Measurements from ENCODE around the gene HIP1.

HIP1 gene

DNA sequence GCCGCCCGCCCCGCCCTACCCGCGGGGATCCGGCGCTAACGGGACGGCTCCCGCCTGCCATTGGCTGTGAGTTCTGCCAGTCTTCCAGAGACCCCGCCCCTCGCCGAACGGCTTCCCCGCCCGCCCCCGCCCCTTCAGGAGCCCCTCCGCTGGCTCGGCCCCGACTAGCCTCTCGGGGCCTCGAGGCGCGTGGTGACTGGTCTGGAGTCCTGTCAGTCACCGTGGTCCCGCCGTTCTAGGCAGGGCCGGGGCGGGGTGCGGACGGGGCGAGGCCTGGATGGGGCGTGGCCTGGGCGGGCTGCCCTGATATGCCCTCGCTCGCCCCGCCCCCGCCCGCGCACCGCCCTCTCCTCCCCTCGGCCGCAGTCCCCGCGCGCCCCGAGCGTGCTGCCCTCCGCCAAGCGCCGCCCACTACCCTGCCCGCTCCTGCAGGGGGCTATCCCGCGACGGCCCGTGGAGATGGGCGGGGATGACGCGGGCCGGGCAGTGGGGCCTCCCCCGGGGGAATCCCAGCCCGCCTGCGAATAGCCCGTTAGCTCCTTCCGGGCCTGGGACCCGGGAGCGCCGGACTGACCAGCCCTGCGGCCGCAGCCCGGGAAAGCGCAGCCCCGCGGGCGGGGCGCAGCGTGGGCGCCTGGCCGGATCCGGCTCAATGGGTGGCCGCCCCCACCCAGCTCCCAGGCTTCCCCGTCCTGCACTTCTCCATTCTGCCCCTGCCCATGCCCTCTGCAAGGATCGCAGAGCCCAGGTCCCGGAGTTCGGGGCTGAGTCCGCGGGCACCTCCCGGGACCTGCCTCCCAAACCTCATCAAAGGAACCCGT, 444 bp upstream of the HIP1 start:
- TF ChIP-seq GATA2 (IDR thresholded peaks at IDR 0.05; ENCODE audit: low read depth, low read length) (no peak), GATA3 (IDR thresholded peaks at IDR 0.05; ENCODE audit: low read depth, low read length) (no peak)

DNA sequence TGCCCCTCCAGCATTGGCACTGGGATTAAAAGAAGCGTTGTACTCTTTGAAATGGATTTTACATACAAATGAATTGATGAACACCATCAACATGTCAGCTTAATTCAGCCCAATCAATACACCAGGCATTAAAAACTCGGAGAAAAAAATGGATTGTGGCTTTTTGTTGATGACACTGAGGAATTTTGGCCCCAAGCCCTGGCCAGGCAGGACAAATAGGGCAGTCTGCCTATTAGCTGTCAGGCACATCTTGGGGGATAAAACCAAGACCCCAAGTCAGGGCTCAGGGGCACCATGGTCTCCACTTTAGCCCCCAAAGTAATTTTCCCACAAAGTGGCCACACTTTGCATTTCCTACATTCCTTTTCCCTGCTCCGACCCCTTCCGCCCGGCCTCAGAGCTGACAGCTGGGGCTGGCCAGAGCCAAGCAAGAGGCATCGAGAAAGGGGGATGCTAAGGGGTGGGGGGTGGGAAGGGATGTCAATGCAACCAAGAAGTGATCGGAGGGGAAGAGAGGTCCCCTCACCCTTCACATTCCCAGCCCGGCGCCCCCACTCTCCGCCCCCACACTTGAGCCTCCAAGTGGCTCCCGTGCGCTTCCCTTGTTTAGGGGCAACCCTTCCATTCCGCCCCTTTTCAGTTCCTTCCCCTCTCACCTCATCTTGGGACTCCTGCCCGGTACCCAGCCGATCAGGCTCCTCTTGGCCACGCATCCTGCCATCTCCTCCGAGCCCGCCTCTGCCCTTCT, 711 bp downstream of the HIP1 start:
- TF ChIP-seq GATA3 (IDR thresholded peaks at IDR 0.05; ENCODE audit: low read depth, low read length) (no peak), GATA2 (IDR thresholded peaks at IDR 0.05; ENCODE audit: low read depth, low read length) (no peak)

DNA sequence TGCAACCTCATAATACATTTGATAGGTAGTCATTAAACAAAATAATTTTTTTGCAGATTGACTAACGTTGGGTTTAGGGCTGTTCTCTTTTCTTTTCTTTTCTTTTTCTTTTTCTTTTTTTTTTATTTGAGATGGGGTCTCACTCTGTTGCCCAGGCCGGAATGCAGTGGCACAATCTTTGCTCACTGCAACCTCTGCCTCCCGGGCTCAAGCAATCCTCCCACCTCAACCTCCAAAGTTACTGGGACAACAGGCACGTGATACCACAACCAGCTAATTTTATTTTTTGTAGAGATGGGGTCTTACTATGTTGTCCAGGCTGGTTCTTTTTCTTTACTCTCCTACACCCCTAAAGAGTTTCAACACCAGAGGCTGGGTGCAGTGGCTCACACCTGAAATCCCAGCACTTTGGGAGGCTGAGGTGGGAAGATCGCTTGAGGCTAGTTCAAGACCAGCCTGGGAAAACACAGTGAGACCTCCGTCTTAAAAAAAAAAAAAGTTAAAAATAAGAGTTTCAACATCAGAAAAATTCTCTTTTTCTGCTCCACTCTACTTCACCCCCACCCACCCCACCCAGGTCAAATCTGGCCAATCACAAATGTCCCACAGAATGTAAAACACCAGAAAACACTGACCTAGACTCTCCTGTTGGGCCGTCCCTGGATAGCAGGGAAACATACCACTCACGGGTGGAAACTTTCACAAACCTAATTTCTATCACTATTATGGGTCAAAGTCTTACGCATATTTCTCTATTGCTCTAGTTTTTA, 3.0 kb downstream of the HIP1 start:
- TF ChIP-seq GATA3 (IDR thresholded peaks at IDR 0.05; ENCODE audit: low read depth, low read length) (no peak), GATA2 (IDR thresholded peaks at IDR 0.05; ENCODE audit: low read depth, low read length) (no peak)

DNA sequence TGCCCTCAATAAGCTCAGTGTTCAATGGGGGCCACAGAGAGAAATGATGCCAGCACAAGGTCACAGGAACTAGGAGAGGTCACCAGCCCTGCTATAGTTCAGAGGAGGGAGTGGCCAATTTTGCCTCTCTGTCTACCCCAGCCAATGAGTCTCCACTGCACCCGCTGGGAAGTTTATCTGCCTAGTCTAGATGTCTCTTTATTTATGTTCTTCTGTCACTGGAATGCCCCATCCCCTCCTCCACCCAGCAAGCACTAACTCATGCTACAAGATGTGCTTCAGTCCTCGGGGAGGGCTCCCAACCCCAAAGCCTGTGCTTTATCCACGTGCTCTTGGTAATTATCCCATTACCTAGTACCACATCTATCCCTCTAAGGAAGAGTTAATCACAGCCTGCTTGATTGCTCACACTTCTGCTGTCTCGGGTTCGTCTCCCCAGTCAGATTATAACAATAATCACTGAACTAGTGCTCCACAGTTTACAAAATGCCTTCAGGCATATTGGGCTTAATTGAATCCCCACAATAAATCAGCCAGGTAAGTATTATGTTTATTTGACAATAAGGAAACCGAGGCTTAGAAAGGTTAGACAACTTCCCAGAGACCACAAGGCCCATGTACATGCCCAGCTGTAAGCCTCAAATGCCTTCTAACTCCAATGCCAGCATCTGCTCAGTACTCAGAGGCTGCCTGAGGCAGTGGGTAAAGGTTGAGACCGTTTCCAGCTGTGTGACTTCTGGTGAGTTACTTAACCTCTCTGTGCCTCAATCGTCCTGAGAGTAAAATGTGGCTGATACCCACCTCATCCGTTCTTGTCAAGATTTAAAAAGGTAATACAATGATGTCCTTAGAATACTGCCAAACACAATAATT, 3.9 kb downstream of the HIP1 start:
- TF ChIP-seq GATA2 (IDR thresholded peaks at IDR 0.05; ENCODE audit: low read depth, low read length) (no peak), GATA3 (IDR thresholded peaks at IDR 0.05; ENCODE audit: low read depth, low read length) (no peak)

DNA sequence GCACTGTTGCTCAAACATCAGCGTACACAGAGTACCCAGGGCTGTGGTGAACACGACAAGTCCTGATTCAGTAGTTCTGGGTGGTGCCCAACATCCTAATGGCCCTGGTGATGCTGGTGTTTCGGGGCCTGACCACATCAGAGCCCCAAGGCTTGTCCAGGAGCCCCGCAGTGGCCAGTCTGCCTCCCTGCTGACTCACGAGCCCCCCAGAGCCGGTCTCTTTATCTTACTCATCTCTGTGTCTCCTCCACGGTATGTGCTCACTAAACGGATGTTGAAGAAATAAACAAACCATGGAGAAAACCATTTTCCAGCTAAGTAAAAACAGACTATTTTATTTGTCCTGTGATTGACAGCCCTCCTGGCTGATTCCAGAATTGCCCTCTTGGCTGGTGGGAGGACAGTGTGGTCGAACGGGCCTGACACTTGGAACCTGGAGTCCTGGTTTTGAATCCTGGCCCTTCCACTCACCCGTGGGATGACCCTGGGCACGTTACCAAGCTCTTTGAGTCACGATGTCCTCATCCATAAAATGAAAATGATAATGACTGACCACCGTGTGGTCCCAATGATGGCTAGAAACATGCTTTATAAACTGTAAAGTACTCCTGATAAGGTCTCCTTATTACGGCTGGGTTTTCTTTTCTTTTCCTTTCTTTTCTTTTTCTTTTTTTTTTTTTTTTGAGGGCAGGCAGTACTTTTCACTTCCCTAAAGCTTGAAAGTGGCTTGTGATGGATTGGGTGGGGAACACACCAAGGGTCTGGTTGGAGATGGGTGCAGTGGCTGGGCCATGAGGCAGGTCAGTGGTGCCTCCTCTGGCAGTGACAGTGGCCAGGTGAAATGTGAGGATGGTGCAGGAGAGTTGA, 5.7 kb downstream of the HIP1 start:
- TF ChIP-seq GATA3 (IDR thresholded peaks at IDR 0.05; ENCODE audit: low read depth, low read length) (no peak), GATA2 (IDR thresholded peaks at IDR 0.05; ENCODE audit: low read depth, low read length) (no peak)

DNA sequence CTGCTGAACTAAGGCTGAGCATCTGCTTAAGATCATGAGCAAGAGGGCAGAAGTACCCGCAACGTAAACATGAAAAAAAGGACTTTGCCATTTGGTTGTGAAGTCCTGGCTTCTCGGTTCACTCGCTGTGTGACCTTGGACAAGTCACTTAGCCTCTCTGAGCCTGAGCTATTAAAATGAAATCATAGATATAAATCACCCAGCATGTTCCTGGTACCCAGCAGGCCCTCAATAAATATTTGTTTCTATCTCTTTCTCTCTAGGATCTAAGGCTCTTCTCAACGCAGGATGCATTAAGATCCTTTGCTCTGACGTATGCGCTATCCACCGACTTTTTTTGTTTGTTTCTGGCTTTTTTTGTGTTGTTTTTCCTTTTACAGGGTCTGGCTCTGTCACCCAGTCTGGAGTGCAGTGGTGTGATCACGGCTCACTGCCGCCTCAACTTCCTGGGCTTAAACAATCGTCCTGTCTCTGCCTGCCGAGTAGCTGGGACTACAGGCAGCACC, 6.7 kb downstream of the HIP1 start:
- no peak for TF ChIP-seq GATA3 (IDR thresholded peaks at IDR 0.05; ENCODE audit: low read depth, low read length)
- TF ChIP-seq GATA2 (IDR thresholded peaks at IDR 0.05; ENCODE audit: low read depth, low read length): no peak

DNA sequence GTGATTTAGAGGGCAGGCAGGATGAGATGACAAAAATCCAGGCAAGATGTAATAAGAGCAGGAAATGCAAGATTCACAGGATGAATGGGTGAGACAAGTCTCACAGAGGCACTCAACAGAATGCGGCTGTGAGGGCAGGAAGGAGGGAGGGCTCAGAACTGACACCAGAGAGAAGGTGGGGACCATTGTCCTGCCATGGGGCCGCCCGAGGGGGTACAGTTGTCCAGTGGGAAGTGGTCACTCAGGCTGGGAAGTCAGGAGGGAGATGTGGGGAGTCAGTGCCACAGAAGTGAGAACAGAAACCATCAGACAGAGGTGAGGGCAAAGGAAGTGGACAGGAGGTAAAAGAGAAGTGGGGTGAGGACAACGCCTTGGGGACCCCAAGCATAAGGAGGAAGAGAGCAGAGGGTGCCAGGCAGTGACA, 8.9 kb downstream of the HIP1 start:
- no peak for TF ChIP-seq GATA2 (IDR thresholded peaks at IDR 0.05; ENCODE audit: low read depth, low read length)
- no peak for TF ChIP-seq GATA3 (IDR thresholded peaks at IDR 0.05; ENCODE audit: low read depth, low read length)

DNA sequence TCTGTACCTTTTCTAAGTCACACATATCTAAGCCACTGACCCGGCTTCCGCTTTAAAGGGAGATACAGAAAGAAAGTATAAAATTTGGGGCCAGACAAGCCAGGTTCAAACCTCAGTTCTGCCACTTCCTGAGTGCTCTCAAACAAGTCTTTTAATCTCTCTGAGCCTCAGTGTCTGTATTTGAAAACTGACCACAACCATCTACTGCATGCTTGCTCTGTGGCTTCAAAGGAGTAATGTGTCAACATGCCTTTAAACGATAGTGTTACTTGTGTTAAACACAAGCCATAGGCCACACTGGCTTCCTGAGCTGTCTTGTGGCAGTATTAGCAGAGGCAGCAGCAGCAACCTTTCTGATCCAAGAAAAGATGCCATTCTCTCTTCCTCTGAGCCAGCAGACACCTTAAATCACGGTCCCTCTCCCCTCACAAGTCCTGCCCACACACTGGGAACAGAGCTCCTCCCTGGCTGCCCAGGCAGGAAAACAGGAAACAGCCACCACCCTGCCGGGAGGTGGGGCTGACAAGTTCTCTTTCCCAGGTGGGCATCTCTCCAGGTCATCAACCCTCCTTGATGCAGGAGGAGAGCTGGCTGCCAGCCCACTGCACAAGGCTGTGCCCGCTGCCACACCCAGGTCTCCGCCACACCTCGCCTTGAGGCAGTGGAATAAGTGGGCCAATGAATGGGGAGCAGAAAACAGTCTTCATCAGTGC, 10.7 kb downstream of the HIP1 start:
- TF ChIP-seq GATA3 (IDR thresholded peaks at IDR 0.05; ENCODE audit: low read depth, low read length): no peak
- TF ChIP-seq GATA2 (IDR thresholded peaks at IDR 0.05; ENCODE audit: low read depth, low read length): no peak

DNA sequence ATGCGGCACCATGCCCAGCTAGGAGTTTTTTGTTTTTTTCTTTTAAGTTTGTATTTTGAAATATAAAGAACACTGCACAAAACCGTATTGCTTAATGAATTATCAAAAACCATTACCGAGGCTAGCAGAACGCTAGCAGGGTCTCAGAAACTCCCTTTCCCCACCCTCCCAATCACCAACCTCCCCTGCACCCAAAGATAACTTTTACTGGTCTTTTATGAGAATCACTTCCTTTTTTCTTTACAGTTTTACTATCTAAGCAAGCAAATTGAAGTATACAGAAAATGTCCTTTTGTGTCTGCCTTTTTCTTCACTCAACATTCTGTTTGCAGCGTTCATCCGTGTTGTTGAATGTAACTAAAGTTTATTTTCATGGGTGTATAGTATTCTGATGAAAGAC, 13.4 kb downstream of the HIP1 start:
- TF ChIP-seq GATA3 (IDR thresholded peaks at IDR 0.05; ENCODE audit: low read depth, low read length) (no peak), GATA2 (IDR thresholded peaks at IDR 0.05; ENCODE audit: low read depth, low read length) (no peak)

DNA sequence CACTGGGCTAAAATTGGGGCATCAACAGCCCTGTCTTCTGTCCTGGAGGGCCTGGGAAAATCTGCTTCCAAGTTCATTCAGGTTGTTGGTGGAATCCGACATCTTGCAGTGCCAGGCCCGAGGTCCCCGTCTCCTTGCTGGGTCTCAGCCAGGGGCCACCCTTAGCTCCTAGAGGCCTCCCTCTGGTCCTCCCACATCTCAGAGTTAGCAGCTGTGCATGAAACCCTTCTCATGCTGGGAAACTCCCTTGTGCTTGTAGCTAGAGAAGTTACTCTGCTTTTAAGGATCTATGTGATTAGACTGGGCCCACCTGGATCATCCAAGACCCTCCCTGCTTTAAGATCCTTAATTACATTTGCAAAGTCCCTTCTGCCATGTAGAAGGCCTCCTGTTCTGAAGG, 15.3 kb downstream of the HIP1 start:
- TF ChIP-seq GATA3 (IDR thresholded peaks at IDR 0.05; ENCODE audit: low read depth, low read length) (no peak), GATA2 (IDR thresholded peaks at IDR 0.05; ENCODE audit: low read depth, low read length) (no peak)

DNA sequence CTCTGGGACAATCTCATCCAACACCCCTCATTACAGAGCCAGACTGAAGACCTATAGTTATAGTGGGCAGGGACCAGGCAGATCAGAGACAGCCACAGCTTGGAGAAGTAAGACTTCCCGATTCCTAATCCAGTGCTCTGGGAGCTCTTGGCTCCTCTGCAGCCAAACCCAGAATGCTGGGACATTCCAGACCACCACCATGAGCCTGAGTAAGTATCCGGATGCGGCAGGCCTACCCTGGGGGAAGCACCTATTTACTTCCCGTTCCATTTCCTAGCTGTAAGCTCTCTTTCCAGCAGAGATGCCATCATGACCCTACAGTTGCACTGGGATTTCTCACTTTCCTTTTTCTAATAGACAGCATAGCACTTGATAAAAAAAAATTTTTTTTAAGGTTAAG, 16.4 kb downstream of the HIP1 start:
- no peak for TF ChIP-seq GATA2 (IDR thresholded peaks at IDR 0.05; ENCODE audit: low read depth, low read length)
- TF ChIP-seq GATA3 (IDR thresholded peaks at IDR 0.05; ENCODE audit: low read depth, low read length): no peak

DNA sequence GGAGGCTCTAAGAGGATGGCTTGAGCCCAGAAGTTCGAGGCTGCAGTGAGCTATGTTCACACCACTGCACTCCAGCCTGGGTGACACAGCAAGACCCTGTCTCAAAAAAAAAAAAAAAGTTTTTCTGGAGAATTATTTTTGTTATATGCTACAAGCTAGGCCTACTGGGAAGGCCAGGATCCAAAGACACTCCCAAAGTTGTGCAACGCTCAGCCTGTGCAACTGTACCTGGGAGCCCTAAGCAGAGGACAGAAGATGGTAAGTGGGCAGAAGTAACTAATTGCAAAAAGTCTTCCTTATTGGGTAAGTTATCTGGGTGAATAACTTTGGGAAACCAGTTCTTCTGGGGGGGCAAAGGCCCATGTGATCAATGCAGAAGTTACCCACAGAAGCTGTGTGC, 17.3 kb downstream of the HIP1 start:
- TF ChIP-seq GATA2 (IDR thresholded peaks at IDR 0.05; ENCODE audit: low read depth, low read length): no peak
- TF ChIP-seq GATA3 (IDR thresholded peaks at IDR 0.05; ENCODE audit: low read depth, low read length): no peak

Measured in SH-SY5Y (cell line).